ENCODE results near the gene NOTCH2NLA.
"Not testable (repeated sequence)": the region's sequence is repeated elsewhere in the genome, so short reads cannot be mapped to it uniquely, and the experiment has no call there.

Gene NOTCH2NLA

GRCh38 chr1:146167273-146167672 is 61.5 kb downstream of the NOTCH2NLA start:
- not testable (repeated sequence) for DNase-seq

GRCh38 chr1:146144465-146144864 is 84.4 kb downstream of the NOTCH2NLA start, which contains the start of gene NBPF10:
Gene NBPF10, minus strand, starts transcription at chr1:146144804. Its CDS starts 35 bp downstream, at chr1:146144769.
- not testable (repeated sequence) for DNase-seq

All from C1 segment of cervical spinal cord (tissue), 14 donors.